K562 (cell line): Measurements from ENCODE around the gene USP13. TPM values are rescaled to one million over a fixed set of nuclear protein-coding genes. Genes with fewer than 3 reads are reported as not detected.

Experiments used
- CBX1 ChIP-seq: sonication (generic); IDR thresholded peaks from 2 replicates; pipeline ENCODE4 v1.6.1; 2016; ENCODE audit warnings: antibody characterized with exemption, low read depth, mild to moderate bottlenecking
- CEBPB ChIP-seq: fragments of 450-650 bp; IDR thresholded peaks from 2 replicates; pipeline ENCODE4 v1.6.1; 2016; ENCODE audit warnings: missing genetic modification characterization, missing compliant biosample characterization
- CREB1 ChIP-seq, 2 experiments: sonication (generic) in 1 of 2; formaldehyde crosslinking in 1 of 2; IDR thresholded peaks; 2 replicates each; pipeline versions ENCODE4 v1.6.1 to v1.8.0; 2012 to 2022; ENCODE audit warnings: inconsistent platforms in 1 of 2, mild to moderate bottlenecking in 1 of 2, missing genetic modification reagents in 1 of 2, moderate library complexity in 1 of 2
- DDX20 ChIP-seq: fragments of 450-650 bp; IDR thresholded peaks from 2 replicates; pipeline ENCODE4 v1.6.1; 2016; ENCODE audit warnings: missing genetic modification characterization, low read depth, mild to moderate bottlenecking, missing compliant biosample characterization, moderate library complexity
- E2F4 ChIP-seq: sonication (generic); formaldehyde crosslinking; IDR thresholded peaks from 2 replicates; pipeline ENCODE4 v1.8.0; 2022; ENCODE audit warnings: mild to moderate bottlenecking, low read depth, missing genetic modification reagents
- HIVEP1 ChIP-seq: fragments of 250-450 bp; sonication (Bioruptor Pico); IDR thresholded peaks from 2 replicates; pipeline ENCODE4 v1.4.0; 2020; ENCODE audit warnings: mild to moderate bottlenecking
- MAFG ChIP-seq: fragments of 450-650 bp; conservative IDR thresholded peaks from 2 replicates; pipeline ENCODE4 v1.6.1; 2016; ENCODE audit warnings: missing genetic modification characterization, missing compliant biosample characterization
- MTA2 ChIP-seq: fragments of 450-650 bp; IDR thresholded peaks from 2 replicates; pipeline ENCODE4 v1.6.1; 2016; ENCODE audit warnings: low read depth
- MYBL2 ChIP-seq, 2 experiments: fragments of 450-650 bp in 1 of 2; sonication (generic) in 1 of 2; formaldehyde crosslinking in 1 of 2; IDR thresholded peaks; 2 replicates each; pipeline versions ENCODE4 v1.6.1 to v1.8.1; 2017 to 2022; ENCODE audit warnings: borderline replicate concordance in 1 of 2, inconsistent platforms in 1 of 2, low read depth in 1 of 2, mild to moderate bottlenecking in 1 of 2, missing genetic modification reagents in 1 of 2, moderate library complexity in 1 of 2
- POLR2AphosphoS2 ChIP-seq: IDR thresholded peaks from 2 replicates; pipeline ENCODE4 v1.6.1; 2012; ENCODE audit warnings: low read length, improper control_type of control experiment
- PURB ChIP-seq: sonication (generic); formaldehyde crosslinking; IDR thresholded peaks from 2 replicates; pipeline ENCODE4 v1.9.0; 2021; ENCODE audit warnings: low read depth, mild to moderate bottlenecking, missing genetic modification reagents
- RBM17 ChIP-seq: fragments of 200-400 bp; formaldehyde crosslinking; IDR thresholded peaks from 2 replicates; pipeline ENCODE4 v1.6.1; 2017; ENCODE audit warnings: low read depth, mild to moderate bottlenecking, low read length, borderline replicate concordance
- RBM22 ChIP-seq: fragments of 200-400 bp; formaldehyde crosslinking; IDR thresholded peaks from 2 replicates; pipeline ENCODE4 v1.6.1; 2018; ENCODE audit warnings: low read length, low read depth; ENCODE audit not compliant: poor library complexity, severe bottlenecking
- SIRT6 ChIP-seq: IDR thresholded peaks from one replicate; pipeline ENCODE4 v1.6.1; 2012; ENCODE audit warnings: low read depth, mild to moderate bottlenecking, control low read depth, inconsistent platforms, low read length, moderate library complexity
- SMAD2 ChIP-seq: fragments of 150-350 bp; IDR thresholded peaks from 2 replicates; pipeline ENCODE4 v1.6.1; 2014; ENCODE audit warnings: low read depth, mild to moderate bottlenecking, low read length
- SRSF1 ChIP-seq: fragments of 200-400 bp; formaldehyde crosslinking; IDR thresholded peaks from 2 replicates; pipeline ENCODE4 v1.6.1; 2017; ENCODE audit warnings: mild to moderate bottlenecking, low read depth, low read length, moderate library complexity
- TCF7L2 ChIP-seq: fragments of 150-350 bp; IDR thresholded peaks from 2 replicates; pipeline ENCODE4 v1.6.1; 2016; ENCODE audit warnings: low read depth, mild to moderate bottlenecking, low read length, moderate library complexity
- ZBED1 ChIP-seq: IDR thresholded peaks from 2 replicates; pipeline ENCODE4 v1.6.1; 2014
- ZFP30 ChIP-seq: fragments of 250-450 bp; sonication (Bioruptor Pico); IDR thresholded peaks from 2 replicates; pipeline ENCODE4 v1.8.0; 2022; ENCODE audit warnings: moderate library complexity, mild to moderate bottlenecking, inconsistent platforms, borderline replicate concordance
- ZNF224 ChIP-seq: sonication (generic); formaldehyde crosslinking; IDR thresholded peaks from 2 replicates; pipeline ENCODE4 v1.8.0; 2022; ENCODE audit warnings: mild to moderate bottlenecking, missing genetic modification reagents
- ZNF584 ChIP-seq: fragments of 200-800 bp; sonication (Bioruptor generic); IDR thresholded peaks from 2 replicates; pipeline ENCODE4 v1.6.1; 2016; ENCODE audit warnings: low read depth, mild to moderate bottlenecking, missing genetic modification characterization, missing compliant biosample characterization
- polyA plus RNA-seq, 8 experiments: library from polyadenylated mRNA; depleted of rRNA in 4 of 8; stranded (reverse) in 5 of 8; unstranded in 3 of 8; fragments of >200 nt; fragmentation: Nextera tagmentation in 2 of 8; fragmentation: Illumina TruSeq in 1 of 8; extraction: Ambion mirVana in 2 of 8; extraction: Trizol in 1 of 8; gene quantifications; 2 replicates each; pipeline versions ENCODE4 v1.2.1 to v1.2.3, GENCODE V29; 2011 to 2014; ENCODE audit warnings: inconsistent platforms in 1 of 8, missing spikeins in 1 of 8
- total RNA-seq, 7 experiments: library from RNA; depleted of rRNA in 6 of 7; stranded (reverse); fragments of >200 nt in 6 of 7; fragmentation: Illumina TruSeq in 2 of 7; extraction: Trizol in 2 of 7; gene quantifications; 2 replicates each; pipeline versions ENCODE4 v1.2.1 to v1.2.3, GENCODE V29; 2011 to 2021; ENCODE audit warnings: low replicate concordance in 1 of 7
- TF ChIP-seq, protein P1 (sequence below), 2 experiments: fragments of 450-650 bp in 1 of 2; sonication (generic) in 1 of 2; formaldehyde crosslinking in 1 of 2; IDR thresholded peaks in 1 of 2; conservative IDR thresholded peaks in 1 of 2; 2 replicates each; pipeline versions ENCODE4 v1.6.1 to v1.8.1; 2016 to 2023; ENCODE audit warnings: mild to moderate bottlenecking in 2 of 2, moderate library complexity in 2 of 2, inconsistent platforms in 1 of 2, missing genetic modification reagents in 1 of 2
- TF ChIP-seq, protein P2 (sequence below): fragments of 250-450 bp; sonication (Bioruptor Pico); IDR thresholded peaks from 2 replicates; pipeline ENCODE4 v1.8.0; 2021; ENCODE audit warnings: borderline replicate concordance, mild to moderate bottlenecking, moderate library complexity; ENCODE audit not compliant: poor library complexity, severe bottlenecking

USP13 gene
- total and polyA plus RNA-seq, 9 of the 15 experiments (the other 6 are each of a cell fraction or from before 2014, with no cell fraction given), result 0.11 to 2.3 (median 0.51) TPM

GRCh38 chr3:179615458-179616173, 37.2 kb upstream of the USP13 start (continued):
- TF ChIP-seq CEBPB (tag) (peak; percentile 79), SRSF1 (no peak), HIVEP1 (CRISPR knock-in tag) (no peak), ZNF584 (CRISPR knock-in tag) (no peak), MYBL2 (IDR thresholded peaks at IDR 0.05; ENCODE audit: low read depth) (no peak), MYBL2 (CRISPR knock-in tag; IDR thresholded peaks at IDR 0.05; ENCODE audit: borderline replicate concordance) (no peak), RBM17 (no peak), MAFG (tag) (peak; percentile 43; the same call in 1 of the 2 replicates), PURB (no peak), ZBED1 (no peak), SIRT6 (no peak), RBM22 (no peak), TCF7L2 (no peak), MTA2 (peak; percentile 88), CREB1 (IDR thresholded peaks at IDR 0.05) (0 out of 2 replicates have a peak, but pooled peaks have one; percentile 33), CREB1 (CRISPR knock-in tag; IDR thresholded peaks at IDR 0.05) (no peak), ZNF224 (CRISPR knock-in tag) (no peak), SMAD2 (no peak), E2F4 (CRISPR knock-in tag) (no peak), ZFP30 (CRISPR knock-in tag) (no peak), POLR2AphosphoS2 (no peak), CBX1 (no peak), DDX20 (tag) (no peak)
- TF ChIP-seq, protein P1, sequence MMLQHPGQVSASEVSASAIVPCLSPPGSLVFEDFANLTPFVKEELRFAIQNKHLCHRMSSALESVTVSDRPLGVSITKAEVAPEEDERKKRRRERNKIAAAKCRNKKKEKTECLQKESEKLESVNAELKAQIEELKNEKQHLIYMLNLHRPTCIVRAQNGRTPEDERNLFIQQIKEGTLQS (IDR thresholded peaks at IDR 0.05), result peak; percentile 89
- TF ChIP-seq, protein P1 (CRISPR knock-in tag; conservative IDR thresholded peaks at IDR 0.05), result no peak; the same call in 1 of the 2 replicates
- TF ChIP-seq, protein P2, sequence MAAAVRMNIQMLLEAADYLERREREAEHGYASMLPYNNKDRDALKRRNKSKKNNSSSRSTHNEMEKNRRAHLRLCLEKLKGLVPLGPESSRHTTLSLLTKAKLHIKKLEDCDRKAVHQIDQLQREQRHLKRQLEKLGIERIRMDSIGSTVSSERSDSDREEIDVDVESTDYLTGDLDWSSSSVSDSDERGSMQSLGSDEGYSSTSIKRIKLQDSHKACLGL (CRISPR knock-in tag), result no peak
